Natural killer cell (primary cell): ENCODE measurements around the gene MAP3K4. TPM values are rescaled to one million over a fixed set of nuclear protein-coding genes. Genes with fewer than 3 reads are reported as not detected.
A peak's percentile ranks its signal among the peaks of the same experiment; 100 is the strongest.

Experiments
- ATAC-seq, 3 donors: fragments of 150-1000 bp in 2 of 3; fragments of 200-7000 bp in 1 of 3; cut with Tn5 transposase; 1 replicate in 1 of 3; 2 replicates in 2 of 3; pipeline ENCODE4 v1.10.0; 2021; ENCODE audit warnings: mild to moderate bottlenecking in 2 of 3, moderate library complexity in 2 of 3
- DNase-seq, 2 donors: peaks; one replicate each; pipeline versions ENCODE4 v3.0.0 to v3.0.0-alpha.2; 2013 to 2021; ENCODE audit warnings: mixed read lengths in 1 of 2
- H3K27ac ChIP-seq: one replicate; pipeline ENCODE4 v1.5.1; 2013; ENCODE audit warnings: mild to moderate bottlenecking, low read length
- H3K27me3 ChIP-seq: one replicate; pipeline ENCODE4 v1.6.1; 2013; ENCODE audit warnings: low read length; ENCODE audit not compliant: control insufficient read depth, insufficient read depth
- H3K36me3 ChIP-seq: one replicate; pipeline ENCODE4 v1.6.1; 2013; ENCODE audit warnings: low read length; ENCODE audit not compliant: control insufficient read depth, insufficient read depth
- H3K4me1 ChIP-seq: one replicate; pipeline ENCODE4 v1.6.1; 2013; ENCODE audit warnings: low read length; ENCODE audit not compliant: control insufficient read depth, insufficient read depth
- H3K4me3 ChIP-seq: one replicate; pipeline ENCODE4 v1.5.1; 2013; ENCODE audit warnings: low read length
- H3K9me3 ChIP-seq: one replicate; pipeline ENCODE4 v1.6.1; 2013; ENCODE audit warnings: low read length; ENCODE audit not compliant: control insufficient read depth, insufficient read depth
- H3K27ac Mint-ChIP-seq, 2 donors: one replicate each; pipeline ENCODE4 v1.8.0; 2022; ENCODE audit warnings: mild to moderate bottlenecking in 2 of 2, mixed read lengths in 2 of 2, moderate library complexity in 1 of 2
- H3K27me3 Mint-ChIP-seq, 2 donors: one replicate each; pipeline ENCODE4 v1.8.0; 2022; ENCODE audit warnings: low read depth in 2 of 2, mixed read lengths in 2 of 2
- H3K36me3 Mint-ChIP-seq: one replicate; pipeline ENCODE4 v1.8.0; 2022; ENCODE audit warnings: mixed read lengths
- H3K4me1 Mint-ChIP-seq, 2 donors: one replicate each; pipeline ENCODE4 v1.8.0; 2022; ENCODE audit warnings: mixed read lengths in 2 of 2
- H3K4me3 Mint-ChIP-seq: one replicate; pipeline ENCODE4 v1.8.0; 2022; ENCODE audit warnings: mild to moderate bottlenecking, moderate library complexity, mixed read lengths
- H3K9me3 Mint-ChIP-seq, 2 donors: one replicate each; pipeline ENCODE4 v1.8.0; 2022; ENCODE audit warnings: mixed read lengths in 2 of 2
- WGBS: methylation state at CpG from one replicate; pipeline ENCODE4 v1.1.7; 2013; ENCODE audit warnings: missing lambda C conversion rate; ENCODE audit not compliant: insufficient coverage; 5-methylcytosine and 5-hydroxymethylcytosine counted together
- intact Hi-C: fragments of 100-400 bp; cut with micrococcal nuclease; formaldehyde crosslinking; loops from one replicate; pipeline ENCODE4 v1.14.2; 2022
- total RNA-seq, 4 donors: library from RNA; stranded (reverse); fragments of 120-200 nt in 1 of 4; gene quantifications; one replicate each; pipeline versions ENCODE4 v1.2.3 to v1.2.4, GENCODE V29; 2013 to 2022
- TF ChIP-seq, protein P1 (sequence below): fragments of 200-600 bp; IDR thresholded peaks from one replicate; pipeline ENCODE4 v1.8.0; 2022; ENCODE audit warnings: antibody characterized with exemption

The MAP3K4 gene
- total RNA-seq, 3 donors from 2014 or later (not counting 1 experiment from before 2014, with no cell fraction given), result 46.5 to 79.9 (median 67.0) TPM

DNA sequence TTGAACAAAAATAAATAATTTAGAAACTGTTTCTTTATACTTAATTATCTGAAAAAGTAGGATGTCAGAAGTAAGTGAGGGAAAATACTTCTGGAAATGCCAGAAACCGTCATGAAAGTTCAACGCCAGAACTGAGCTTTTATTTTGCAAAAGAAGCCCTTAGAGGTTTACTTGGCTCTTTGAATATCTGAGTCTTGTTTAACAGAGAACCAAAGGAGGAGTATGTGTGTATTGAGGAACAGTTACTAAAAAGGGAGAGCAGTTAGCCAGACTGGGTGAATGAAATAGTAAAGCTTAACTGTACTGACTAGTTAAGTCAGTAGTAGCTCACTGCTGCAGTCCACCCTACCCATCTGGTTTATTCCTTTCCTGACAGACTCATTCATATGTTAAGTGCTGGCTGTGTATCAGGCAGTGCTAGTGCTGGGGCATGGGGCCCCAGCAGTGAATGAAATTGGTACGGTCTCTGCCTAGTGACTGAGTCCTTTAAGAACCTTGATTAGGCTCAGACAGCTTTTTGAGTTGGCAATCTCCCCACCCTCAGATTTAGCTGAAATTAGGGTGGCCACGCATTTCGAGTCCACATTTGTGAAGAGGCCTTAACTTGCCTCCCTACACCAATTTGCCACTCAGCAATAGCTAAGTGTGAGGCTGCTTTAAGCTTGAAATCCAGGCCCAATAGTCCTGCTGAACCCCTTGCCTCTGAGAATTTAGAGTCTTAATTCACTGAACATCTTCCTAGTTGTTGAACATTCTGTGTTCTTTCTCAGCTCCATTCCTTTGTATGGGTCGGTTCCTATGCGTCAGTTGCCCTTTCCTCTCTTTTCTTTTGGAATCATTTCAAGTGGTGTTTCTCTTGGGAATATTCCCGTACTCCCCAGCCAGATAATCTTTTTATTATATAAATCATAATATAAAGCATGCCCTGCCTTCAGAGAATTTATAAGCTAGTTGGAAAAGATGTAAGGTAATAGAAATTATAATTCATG lies 20.2 kb downstream of the MAP3K4 start:
- H3K4me1 Mint-ChIP-seq, result peaks cover 33 to 46% of the 10 kb centered on the region in 2 donors
- Histone ChIP-seq H3K9me3 (no peaks in the 10 kb centered on the region), H3K27me3 (no peaks in the 10 kb centered on the region), H3K36me3 (no peaks in the 10 kb centered on the region), H3K27ac (no peak overlapping the region), H3K4me3 (no peak overlapping the region), H3K4me1 (no peaks in the 10 kb centered on the region)
- ATAC-seq (no peak), DNase-seq (no peak)
- no peak overlapping the region for H3K27ac Mint-ChIP-seq
- H3K9me3 Mint-ChIP-seq, result no peaks in the 10 kb centered on the region
- no peaks in the 10 kb centered on the region for H3K27me3 Mint-ChIP-seq
- H3K4me3 Mint-ChIP-seq, result no peak overlapping the region
- H3K36me3 Mint-ChIP-seq, result no peaks in the 10 kb centered on the region
- intact Hi-C loops, result no loop called here
- WGBS, result 84% methylated on average over 7 of the region's 8 CpGs
- TF ChIP-seq, protein P1, sequence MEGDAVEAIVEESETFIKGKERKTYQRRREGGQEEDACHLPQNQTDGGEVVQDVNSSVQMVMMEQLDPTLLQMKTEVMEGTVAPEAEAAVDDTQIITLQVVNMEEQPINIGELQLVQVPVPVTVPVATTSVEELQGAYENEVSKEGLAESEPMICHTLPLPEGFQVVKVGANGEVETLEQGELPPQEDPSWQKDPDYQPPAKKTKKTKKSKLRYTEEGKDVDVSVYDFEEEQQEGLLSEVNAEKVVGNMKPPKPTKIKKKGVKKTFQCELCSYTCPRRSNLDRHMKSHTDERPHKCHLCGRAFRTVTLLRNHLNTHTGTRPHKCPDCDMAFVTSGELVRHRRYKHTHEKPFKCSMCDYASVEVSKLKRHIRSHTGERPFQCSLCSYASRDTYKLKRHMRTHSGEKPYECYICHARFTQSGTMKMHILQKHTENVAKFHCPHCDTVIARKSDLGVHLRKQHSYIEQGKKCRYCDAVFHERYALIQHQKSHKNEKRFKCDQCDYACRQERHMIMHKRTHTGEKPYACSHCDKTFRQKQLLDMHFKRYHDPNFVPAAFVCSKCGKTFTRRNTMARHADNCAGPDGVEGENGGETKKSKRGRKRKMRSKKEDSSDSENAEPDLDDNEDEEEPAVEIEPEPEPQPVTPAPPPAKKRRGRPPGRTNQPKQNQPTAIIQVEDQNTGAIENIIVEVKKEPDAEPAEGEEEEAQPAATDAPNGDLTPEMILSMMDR, result no peak

DNA sequence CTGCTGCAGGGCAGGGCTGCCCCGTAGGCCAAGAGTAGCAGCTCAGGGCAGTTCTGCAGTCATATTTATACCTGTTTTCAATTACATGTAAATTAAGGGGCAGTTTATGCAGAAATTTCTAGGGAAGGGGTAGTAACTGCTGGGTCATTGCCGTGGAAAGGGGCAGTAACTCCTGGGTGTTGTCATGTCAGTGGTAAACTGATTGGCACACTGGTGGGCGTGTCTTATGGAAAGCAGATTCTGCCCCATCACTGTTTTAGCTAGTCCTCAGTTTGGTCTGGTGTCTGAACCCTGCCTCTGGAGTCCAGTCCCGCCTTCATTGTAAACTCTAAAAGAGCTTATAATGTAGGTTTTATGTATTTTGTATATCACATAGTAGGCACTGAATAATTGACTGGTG lies 22.1 kb downstream of the MAP3K4 start:
- H3K4me1 ChIP-seq, result no peaks in the 10 kb centered on the region
- no peaks in the 10 kb centered on the region for H3K27me3 ChIP-seq
- ATAC-seq, result no peak
- no peaks in the 10 kb centered on the region for H3K36me3 ChIP-seq
- Mint-ChIP-seq H3K4me3 (no peak overlapping the region), H3K36me3 (no peaks in the 10 kb centered on the region), H3K27ac (no peak overlapping the region), H3K9me3 (no peaks in the 10 kb centered on the region), H3K27me3 (no peaks in the 10 kb centered on the region), H3K4me1 (peaks cover 27 to 44% of the 10 kb centered on the region in 2 donors)
- no peak for DNase-seq
- no peaks in the 10 kb centered on the region for H3K9me3 ChIP-seq
- no peak overlapping the region for H3K27ac ChIP-seq
- TF ChIP-seq, protein P1, result no peak
- H3K4me3 ChIP-seq, result no peak overlapping the region
- WGBS, result 97% methylated on average over 4 of the region's 4 CpGs
- intact Hi-C loops, result no loop called here

DNA sequence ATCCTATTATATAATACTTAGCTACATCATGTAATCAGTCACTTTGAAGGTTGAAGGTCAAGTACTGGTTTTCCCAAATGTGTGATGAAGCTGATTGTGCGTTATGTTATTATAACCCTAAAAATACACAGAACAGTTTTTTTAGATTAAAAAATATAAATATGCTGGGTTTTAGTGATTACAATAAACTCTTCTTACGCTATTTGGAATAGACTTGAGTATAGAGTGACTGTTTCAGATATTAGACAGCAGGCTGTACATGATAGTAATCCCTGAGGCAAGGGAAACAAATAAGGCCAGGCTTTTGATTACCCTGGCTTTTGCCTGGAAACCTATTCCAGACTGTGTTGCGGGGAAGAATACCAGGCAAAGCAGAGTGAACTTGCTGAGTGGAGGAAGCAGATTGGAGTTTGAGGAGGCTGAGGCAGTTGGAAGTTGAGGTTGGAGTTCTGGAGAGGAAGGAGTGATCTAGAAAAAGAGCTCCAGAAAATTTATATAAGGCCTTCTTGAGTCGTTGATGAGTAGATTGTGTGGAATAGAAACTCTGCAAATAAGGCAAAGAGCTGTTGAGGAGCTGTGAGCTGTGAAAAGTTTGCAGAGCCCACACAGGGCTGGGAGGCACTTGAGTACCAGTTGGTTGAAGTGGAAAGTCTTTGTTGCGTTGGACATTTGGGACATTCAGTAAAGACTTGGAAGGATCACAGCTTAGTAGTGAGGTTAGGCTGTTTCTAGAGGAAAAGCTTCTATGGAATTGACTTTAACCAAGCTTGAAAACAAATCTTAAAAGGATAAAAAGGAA lies 26.4 kb downstream of the MAP3K4 start:
- no peaks in the 10 kb centered on the region for H3K36me3 ChIP-seq
- TF ChIP-seq, protein P1, result no peak
- Mint-ChIP-seq H3K27ac (peak overlapping the region in 1 of 2 donors; percentile 35), H3K4me3 (no peak overlapping the region), H3K27me3 (no peaks in the 10 kb centered on the region), H3K9me3 (no peaks in the 10 kb centered on the region), H3K4me1 (peaks cover 31 to 35% of the 10 kb centered on the region in 2 donors), H3K36me3 (no peaks in the 10 kb centered on the region)
- 93% methylated on average over 4 of the region's 5 CpGs for WGBS
- H3K4me3 ChIP-seq, result no peak overlapping the region
- intact Hi-C loops, result no loop called here
- no peaks in the 10 kb centered on the region for H3K4me1 ChIP-seq
- no peaks in the 10 kb centered on the region for H3K9me3 ChIP-seq
- DNase-seq (no peak), ATAC-seq (no peak)
- H3K27ac ChIP-seq, result no peak overlapping the region
- H3K27me3 ChIP-seq, result no peaks in the 10 kb centered on the region
